ENCODE measurements around the gene SLC35F2.
"Not testable (repeated sequence)": the region's sequence is repeated elsewhere in the genome, so short reads cannot be mapped to it uniquely, and the experiment has no call there.

Gene SLC35F2

DNA sequence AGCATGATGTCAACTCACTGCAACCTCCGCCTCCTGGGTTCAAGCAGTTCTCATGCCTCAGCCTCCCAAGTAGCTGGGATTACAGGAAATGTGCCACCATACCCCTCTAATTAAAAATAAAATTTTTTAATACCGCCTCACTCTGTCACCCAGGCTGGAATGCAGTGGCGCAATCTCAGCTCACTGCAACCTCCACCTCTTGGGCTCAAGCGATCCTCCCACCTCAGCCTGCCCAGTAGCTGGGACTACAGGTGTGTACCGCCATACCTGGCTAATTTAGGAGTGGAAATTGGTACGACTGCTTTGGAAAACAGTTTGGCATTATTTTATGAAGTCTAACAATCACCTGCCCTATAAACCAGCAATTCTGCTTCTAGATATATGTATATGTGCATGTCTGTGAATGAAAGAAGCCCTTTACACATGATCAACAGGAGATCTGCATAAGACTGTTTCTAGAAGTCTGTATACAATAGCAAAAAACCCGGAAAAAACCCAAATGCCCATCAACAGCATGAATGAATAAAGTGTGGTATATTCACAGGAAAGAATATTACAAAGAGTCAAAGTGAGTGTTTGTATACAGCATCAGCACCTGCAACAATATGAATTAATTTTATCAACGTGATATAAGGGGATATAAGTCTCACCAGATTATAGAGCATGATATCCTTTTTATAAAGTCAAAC lies 16.0 kb downstream of the SLC35F2 start:
- in situ Hi-C loops (cut with MboI; ENCODE audit: low sequenced_read_pairs) = no loop called here

DNA sequence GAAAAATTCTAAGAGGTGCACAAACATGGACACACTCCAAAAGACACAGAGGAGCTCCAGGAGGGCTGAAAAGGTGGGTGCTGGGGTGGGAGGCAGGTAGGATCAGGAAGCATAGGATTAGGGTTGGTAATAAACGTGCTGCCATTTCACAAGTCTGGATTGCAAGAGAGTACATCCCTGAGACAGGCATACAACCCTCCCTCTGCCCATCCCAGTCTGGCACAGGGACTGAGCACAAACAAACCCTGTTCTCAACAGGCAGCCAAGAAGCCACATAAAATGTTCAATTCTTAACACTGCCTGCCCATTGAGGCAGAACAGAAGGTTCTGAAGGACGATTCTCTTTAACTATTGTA lies 18.5 kb downstream of the SLC35F2 start:
- in situ Hi-C loops (cut with MboI; ENCODE audit: low sequenced_read_pairs) = no loop called here

DNA sequence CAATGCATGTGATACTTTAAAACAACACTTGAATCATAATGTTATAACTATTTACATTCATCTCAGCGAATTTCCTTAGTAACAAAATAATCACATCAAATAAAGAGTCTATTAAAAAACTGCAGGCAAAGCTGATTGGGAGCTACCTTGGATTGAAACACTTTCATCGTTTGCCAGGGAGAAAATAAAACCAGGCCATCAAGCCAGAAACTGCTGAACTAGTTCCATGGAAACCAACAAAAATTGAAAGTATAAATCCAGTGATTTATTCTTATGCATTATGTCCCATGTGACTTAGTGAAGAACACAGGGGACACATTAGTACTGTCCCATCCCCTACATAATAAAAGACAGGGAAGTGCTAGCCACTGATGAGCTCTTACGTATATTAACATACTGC lies 21.7 kb downstream of the SLC35F2 start:
- in situ Hi-C loops (cut with MboI; ENCODE audit: low sequenced_read_pairs) = no loop called here

DNA sequence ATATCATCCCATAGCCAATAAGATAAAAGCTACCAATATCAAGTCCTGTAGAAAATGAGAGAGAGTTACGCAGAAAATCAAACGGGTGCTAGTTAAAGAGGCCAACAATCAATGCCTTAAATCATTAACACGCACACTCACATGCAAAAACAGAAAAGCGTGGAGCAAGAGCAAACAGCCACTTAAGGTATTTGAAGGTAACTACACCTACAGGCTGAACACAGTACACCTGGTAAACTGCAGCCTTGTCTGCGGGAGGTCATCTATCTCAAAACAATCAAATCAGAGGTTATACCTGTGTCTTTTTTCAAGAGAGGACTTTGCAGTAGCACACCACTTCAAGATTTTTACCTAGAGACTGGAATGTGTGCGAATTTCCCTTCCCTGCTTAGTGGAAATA lies 23.6 kb downstream of the SLC35F2 start:
- in situ Hi-C loops (cut with MboI; ENCODE audit: low sequenced_read_pairs) = no loop called here

GRCh38 chr11:107833926-107834325 lies 24.7 kb downstream of the SLC35F2 start:
- in situ Hi-C loops (cut with MboI; ENCODE audit: low sequenced_read_pairs) = not testable (repeated sequence)

DNA sequence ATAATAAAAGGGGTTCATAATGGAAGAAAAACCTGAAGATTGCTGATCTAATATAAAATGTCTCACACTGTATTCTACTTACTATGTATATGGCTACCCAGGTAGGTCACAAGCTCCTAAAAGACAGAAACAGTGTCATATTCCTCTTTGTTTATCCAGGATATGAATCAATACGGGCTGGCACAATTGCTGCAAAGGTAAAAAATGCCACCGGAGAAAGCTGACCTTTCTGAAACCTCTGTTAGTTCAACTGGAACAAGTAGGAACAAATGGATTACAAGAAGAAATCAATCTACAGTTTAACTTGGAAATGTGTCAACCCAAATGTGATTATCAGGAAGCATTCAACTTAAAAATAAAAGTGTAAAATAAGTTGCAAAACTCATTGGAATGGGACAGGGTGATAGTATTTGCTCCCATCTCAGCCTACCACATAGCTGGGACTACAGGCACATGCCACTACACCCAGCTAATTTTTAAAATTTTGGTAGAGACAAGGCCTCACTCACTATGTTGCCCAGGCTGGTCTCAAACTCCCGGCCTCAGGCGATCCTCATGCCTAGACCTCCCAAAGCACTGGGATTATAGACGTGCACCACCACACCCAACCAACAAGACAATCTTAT lies 27.6 kb downstream of the SLC35F2 start:
- in situ Hi-C loops (cut with MboI; ENCODE audit: low sequenced_read_pairs) = no loop called here

DNA sequence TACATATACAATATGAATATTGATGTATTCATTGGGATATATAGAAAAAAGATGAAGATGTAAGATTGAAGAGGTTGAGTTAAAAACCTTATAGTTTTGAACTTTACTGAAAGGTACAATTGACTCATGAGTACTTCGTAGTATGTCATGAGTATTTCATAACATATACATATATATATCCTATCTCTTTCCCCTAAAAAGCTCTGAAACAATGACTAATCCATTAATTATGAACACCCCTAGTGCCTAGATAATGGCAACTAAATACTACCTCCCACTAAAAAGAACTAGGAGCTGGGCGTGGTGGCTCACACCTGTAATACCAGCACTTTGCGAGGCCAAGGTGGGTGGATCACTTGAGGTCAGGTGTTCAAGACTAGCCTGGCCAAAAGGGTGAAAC lies 31.5 kb downstream of the SLC35F2 start:
- in situ Hi-C loops (cut with MboI; ENCODE audit: low sequenced_read_pairs) = no loop called here

DNA sequence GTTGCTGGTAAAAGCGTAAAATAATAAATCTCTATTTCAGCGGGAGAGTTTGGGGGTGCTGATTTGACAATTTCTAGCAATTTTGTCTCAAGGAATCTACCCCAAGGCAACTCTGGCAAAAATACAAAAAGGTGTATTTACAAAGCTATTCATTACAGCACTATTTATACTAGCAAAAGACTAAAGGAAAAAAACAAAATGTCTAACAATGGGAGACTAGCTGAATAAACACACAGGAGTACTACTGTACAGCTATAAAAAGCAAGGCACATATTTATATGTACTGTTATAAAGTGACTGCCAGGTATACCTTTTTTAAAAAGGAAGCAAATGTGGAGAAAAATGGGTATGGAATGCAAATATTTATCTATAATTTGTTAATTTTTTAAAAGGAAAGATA lies 32.7 kb downstream of the SLC35F2 start:
- in situ Hi-C loops (cut with MboI; ENCODE audit: low sequenced_read_pairs) = no loop called here

GRCh38 chr11:107824668-107825369 lies 33.8 kb downstream of the SLC35F2 start:
- in situ Hi-C loops (cut with MboI; ENCODE audit: low sequenced_read_pairs) = no loop called here

DNA sequence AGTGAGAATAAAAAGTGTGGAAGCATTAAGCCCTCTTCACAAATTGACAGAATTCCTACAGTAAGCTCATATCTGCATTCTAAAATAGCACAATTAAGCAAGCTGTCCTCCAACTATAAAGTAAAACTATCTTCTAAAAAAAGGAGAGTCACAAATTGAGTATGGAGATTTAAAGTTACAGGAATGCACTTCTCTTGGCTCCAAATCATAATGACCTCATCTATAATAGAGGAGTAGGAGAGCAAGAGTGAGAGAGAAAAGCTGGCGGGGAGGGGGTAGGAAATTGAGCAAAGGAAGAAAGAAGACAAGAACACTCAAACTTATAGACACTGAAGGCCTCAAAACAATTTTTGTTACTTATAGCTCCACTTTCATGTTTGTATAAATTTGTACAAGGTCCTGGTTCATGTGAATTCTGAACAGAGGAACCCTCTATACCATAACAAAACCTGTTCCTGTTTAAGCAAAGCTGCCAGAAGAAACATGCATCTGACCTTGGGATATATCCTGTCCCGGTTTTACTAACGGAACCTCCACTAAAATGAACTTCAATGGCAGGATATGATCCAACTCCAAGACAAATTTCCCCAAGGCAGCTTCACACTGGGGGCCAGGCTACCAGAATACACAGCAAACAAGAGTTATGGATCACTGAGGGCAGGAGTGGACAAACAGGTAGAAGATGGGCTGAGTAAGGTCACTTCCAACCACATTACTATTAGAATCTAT lies 37.2 kb downstream of the SLC35F2 start:
- in situ Hi-C loops (cut with MboI; ENCODE audit: low sequenced_read_pairs) = no loop called here

DNA sequence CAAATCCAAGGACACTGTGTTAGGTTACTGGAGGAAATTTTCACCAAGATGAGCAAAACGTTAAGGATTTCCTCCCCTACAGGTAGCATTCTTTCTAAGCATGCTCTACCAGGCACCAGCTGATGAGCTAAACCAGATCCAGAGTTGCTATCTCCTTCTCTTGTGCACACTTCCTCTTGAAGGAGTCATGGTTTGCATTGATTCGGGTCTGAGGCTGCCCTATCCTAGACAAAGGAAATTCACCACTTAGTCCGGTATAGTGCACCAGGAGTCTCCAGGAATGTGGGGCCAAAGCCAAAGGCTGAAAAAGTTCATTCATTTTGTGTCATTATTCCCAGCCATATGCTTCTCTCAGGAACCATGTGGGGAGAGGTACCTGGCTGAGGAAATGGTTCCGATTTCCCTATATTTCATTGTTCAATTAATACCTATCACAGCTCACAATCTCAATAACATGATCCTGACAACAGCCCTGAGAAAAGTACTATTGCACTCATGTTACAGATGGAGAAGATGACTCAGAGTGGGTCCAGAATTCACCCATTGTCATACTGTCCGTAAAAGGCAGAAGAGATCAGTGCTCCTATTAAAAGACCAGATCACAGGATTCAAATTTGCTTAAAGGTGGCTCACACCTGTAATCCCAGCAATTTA lies 39.1 kb downstream of the SLC35F2 start:
- in situ Hi-C loops (cut with MboI; ENCODE audit: low sequenced_read_pairs) = no loop called here

DNA sequence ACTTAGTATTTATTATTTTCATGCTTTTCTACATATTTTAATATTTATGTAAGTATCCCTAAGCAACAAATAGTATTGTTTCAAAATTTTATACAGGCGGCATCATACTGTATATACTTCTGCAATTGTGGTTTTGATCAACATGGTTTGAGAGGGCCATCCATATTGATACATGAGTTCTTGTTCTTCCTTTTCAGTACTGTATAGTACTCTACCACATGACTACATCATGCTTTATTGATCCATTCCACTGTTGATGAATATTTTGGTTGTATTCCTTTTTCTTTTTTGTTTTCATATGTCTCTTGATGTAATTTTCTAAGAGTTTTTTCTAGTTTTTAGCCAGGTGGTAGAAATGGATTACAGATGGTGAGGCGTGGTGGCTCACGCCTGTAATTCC lies 40.1 kb downstream of the SLC35F2 start:
- in situ Hi-C loops (cut with MboI; ENCODE audit: low sequenced_read_pairs) = no loop called here

DNA sequence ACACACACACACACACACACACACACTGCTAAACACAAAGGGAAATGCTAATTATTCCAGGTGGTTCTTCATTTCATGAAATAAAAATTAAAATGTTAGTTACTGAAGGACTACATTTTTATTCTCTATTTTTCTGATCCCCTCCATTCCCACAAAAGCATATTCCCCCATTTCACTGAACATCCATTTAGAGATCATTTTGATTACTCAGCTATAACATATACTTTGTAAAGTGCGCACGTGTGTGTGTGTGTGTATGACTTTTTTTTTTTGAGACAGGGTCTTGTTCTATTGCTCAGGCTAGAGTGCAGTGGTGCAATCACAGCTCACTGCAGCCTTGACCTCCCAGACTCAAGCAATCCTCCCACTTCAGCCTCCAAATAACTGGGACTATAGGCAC lies 42.6 kb downstream of the SLC35F2 start:
- in situ Hi-C loops (cut with MboI; ENCODE audit: low sequenced_read_pairs) = no loop called here

- in situ Hi-C loops (cut with MboI; ENCODE audit: low sequenced_read_pairs) = no loop called here
Measured at GRCh38 chr11:107810875-107811274, 47.7 kb downstream of the SLC35F2 start.

- in situ Hi-C loops (cut with MboI; ENCODE audit: low sequenced_read_pairs) = no loop called here
Measured at GRCh38 chr11:107808521-107808920, 50.1 kb downstream of the SLC35F2 start.

DNA sequence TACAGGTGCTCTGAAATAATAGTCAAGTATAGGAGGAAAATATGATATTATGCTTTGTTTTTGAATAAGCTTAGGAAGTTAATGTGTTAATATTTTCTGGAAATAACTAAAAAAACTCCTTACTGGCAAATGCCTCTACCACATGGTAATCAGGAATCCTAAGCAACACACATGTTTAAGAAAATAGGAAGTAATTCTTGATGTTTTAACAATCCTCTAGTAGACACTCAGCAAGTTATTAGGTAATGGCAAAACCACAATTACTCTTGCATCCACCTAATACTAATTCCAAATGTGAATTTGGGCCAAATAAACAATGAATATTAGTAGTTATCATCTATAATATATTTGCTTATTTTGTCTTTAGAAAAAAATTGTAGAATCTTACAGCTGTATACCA lies 53.6 kb downstream of the SLC35F2 start:
- in situ Hi-C loops (cut with MboI; ENCODE audit: low sequenced_read_pairs) = no loop called here

DNA sequence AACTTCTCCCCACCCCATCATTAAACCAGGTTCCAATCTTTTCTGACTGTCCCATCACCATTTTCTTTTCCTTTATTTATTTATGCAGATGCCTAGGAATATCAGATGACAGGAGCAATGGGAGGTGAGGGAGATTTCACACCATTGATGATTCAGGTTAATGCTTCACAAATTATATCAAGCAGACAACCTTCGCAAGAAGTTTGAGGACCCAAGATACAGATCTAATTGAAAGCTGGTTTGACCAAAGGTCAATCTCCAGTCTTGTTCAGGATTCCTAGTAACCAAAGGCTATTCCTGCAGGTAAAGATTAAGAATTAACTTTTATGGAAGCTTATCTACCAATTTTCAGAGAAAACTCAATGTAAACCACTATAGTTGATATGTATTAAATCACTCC lies 54.4 kb downstream of the SLC35F2 start:
- in situ Hi-C loops (cut with MboI; ENCODE audit: low sequenced_read_pairs) = no loop called here

DNA sequence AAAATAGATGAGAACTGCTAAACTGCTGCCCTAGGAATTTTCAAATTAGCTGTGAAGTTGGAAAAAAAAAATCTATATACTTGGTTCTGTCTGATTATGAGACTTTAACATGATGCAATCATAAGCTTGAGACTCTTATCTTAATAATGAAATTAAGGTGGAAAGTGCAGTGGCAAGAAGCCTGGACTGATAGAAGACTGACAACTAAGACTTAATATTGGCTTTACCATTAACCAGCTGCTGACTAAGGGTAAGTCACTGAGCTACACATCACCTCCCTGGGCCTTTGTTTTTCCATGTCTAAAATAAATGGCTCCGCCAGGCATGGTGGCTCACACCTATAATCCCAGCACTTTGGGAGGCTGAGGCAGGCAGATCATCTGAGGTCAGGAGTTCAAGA lies 56.9 kb downstream of the SLC35F2 start:
- in situ Hi-C loops (cut with MboI; ENCODE audit: low sequenced_read_pairs) = no loop called here

DNA sequence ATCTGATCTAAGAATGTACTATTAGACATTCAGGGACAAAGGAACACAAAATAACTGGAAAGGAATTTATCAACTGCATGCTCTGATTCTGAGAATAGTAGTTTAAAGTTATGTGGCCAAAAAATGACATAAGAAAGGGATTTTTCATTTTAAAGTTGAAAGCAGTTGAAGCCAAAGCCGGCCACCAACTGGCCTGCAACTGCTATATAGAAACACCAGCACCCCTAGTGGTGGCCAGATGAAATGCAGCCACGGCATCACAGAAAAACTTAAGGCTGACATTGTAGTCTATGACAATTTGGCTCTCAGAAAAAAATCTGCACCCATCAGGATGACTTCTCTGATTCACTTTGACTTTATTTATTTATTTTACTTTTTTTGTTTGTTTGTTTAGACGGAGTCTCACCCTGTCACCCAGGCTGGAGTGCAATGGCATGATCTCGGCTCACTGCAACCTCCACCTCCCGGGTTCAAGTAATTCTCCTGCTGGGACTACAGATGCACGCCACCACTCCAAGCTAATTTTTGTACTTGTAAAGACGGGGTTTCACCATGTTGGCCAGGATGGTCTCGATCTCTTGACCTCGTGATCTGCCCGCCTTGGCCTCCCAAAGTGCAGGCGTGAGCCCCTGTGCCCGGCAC lies 59.2 kb downstream of the SLC35F2 start:
- in situ Hi-C loops (cut with MboI; ENCODE audit: low sequenced_read_pairs) = no loop called here

DNA sequence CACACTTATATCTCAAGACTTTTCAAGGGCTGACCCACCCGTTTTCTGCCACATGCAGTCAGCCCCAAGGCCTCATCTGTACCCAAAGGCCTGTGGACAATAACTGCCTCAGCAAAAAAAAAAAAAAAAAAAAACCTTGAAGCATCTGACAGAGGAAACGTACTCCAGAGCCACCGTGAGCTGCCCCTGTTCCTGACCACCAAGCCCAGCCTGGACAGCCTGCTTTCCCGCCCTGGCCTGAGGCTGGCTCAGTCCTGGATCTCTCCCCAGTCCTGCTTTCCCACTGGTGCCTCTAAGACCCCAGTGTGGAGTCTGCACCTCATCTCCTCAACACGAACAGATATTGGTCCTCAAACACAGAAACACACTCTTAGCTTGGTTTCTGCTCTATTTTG lies 66.5 kb downstream of the SLC35F2 start:
- in situ Hi-C loops (cut with MboI; ENCODE audit: low sequenced_read_pairs) = no loop called here

All from HL-60/S4 treated with retinoic acid at 250 ng/mL for 4 days and 3 days (cell line).